Measurements from ENCODE around the gene OR6M1.

OR6M1 gene, protein sequence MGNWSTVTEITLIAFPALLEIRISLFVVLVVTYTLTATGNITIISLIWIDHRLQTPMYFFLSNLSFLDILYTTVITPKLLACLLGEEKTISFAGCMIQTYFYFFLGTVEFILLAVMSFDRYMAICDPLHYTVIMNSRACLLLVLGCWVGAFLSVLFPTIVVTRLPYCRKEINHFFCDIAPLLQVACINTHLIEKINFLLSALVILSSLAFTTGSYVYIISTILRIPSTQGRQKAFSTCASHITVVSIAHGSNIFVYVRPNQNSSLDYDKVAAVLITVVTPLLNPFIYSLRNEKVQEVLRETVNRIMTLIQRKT

GRCh38 chr11:123806249-123806648, at the start of gene OR6M1:
Gene OR6M1 (minus strand): TSS chr11:123806349. CDS start chr11:123806349, 0 bp downstream.
- Histone ChIP-seq H3K9me3 (ENCODE audit: control insufficient read depth, insufficient read depth, low read length) (no peaks in the 10 kb centered on the region), H3K4me3 (ENCODE audit: low read length) (no peak within 1 kb of the TSS), H3K27ac (ENCODE audit: low read length) (no peak within 1 kb of the TSS), H3K36me3 (ENCODE audit: control insufficient read depth, insufficient read depth, low read length) (no peaks in the 10 kb centered on the region), H3K4me1 (ENCODE audit: control insufficient read depth, insufficient read depth, low read length) (no peaks in the 10 kb centered on the region), H3K27me3 (ENCODE audit: control insufficient read depth, insufficient read depth, low read length) (no peaks in the 10 kb centered on the region)
- DNase-seq (ENCODE audit: low read depth, low spot score), result no peak
- no CpG with 5 or more reads among the region's 4 CpGs for WGBS (ENCODE audit: insufficient coverage, insufficient read length)

- WGBS (ENCODE audit: insufficient coverage, insufficient read length), result no CpG with 5 or more reads among the region's 2 CpGs
- DNase-seq (ENCODE audit: low read depth, low spot score), result peak; percentile 20
- H3K36me3 ChIP-seq (ENCODE audit: control insufficient read depth, insufficient read depth, low read length), result no peaks in the 10 kb centered on the region
- no peak overlapping the region for H3K4me3 ChIP-seq (ENCODE audit: low read length)
- peaks cover 1% of the 10 kb centered on the region; the same call in 1 of the 2 replicates for H3K4me1 ChIP-seq (ENCODE audit: control insufficient read depth, insufficient read depth, low read length)
- H3K27ac ChIP-seq (ENCODE audit: low read length), result no peak overlapping the region
- no peaks in the 10 kb centered on the region for H3K9me3 ChIP-seq (ENCODE audit: control insufficient read depth, insufficient read depth, low read length)
- H3K27me3 ChIP-seq (ENCODE audit: control insufficient read depth, insufficient read depth, low read length), result no peaks in the 10 kb centered on the region
Measured at GRCh38 chr11:123853038-123853437, 46.9 kb upstream of the OR6M1 start.

GRCh38 chr11:123852321-123852720, 46.2 kb upstream of the OR6M1 start:
- Histone ChIP-seq H3K27me3 (ENCODE audit: control insufficient read depth, insufficient read depth, low read length) (no peaks in the 10 kb centered on the region), H3K4me3 (ENCODE audit: low read length) (no peak overlapping the region), H3K4me1 (ENCODE audit: control insufficient read depth, insufficient read depth, low read length) (peaks cover 1% of the 10 kb centered on the region; the same call in 1 of the 2 replicates), H3K36me3 (ENCODE audit: control insufficient read depth, insufficient read depth, low read length) (no peaks in the 10 kb centered on the region), H3K9me3 (ENCODE audit: control insufficient read depth, insufficient read depth, low read length) (no peaks in the 10 kb centered on the region), H3K27ac (ENCODE audit: low read length) (no peak overlapping the region)
- DNase-seq (ENCODE audit: low read depth, low spot score), result no peak

- H3K36me3 ChIP-seq (ENCODE audit: control insufficient read depth, insufficient read depth, low read length), result no peaks in the 10 kb centered on the region
- peaks cover 1% of the 10 kb centered on the region; the same call in 1 of the 2 replicates for H3K4me1 ChIP-seq (ENCODE audit: control insufficient read depth, insufficient read depth, low read length)
- H3K4me3 ChIP-seq (ENCODE audit: low read length), result no peak overlapping the region
- DNase-seq (ENCODE audit: low read depth, low spot score), result no peak
- H3K27ac ChIP-seq (ENCODE audit: low read length), result no peak overlapping the region
- no peaks in the 10 kb centered on the region for H3K27me3 ChIP-seq (ENCODE audit: control insufficient read depth, insufficient read depth, low read length)
- no peaks in the 10 kb centered on the region for H3K9me3 ChIP-seq (ENCODE audit: control insufficient read depth, insufficient read depth, low read length)
- no CpG with 5 or more reads among the region's 4 CpGs for WGBS (ENCODE audit: insufficient coverage, insufficient read length)
Measured at GRCh38 chr11:123851110-123851509, 45.0 kb upstream of the OR6M1 start.

GRCh38 chr11:123841174-123841573, 35.0 kb upstream of the OR6M1 start:
- DNase-seq (ENCODE audit: low read depth, low spot score), result no peak
- Histone ChIP-seq H3K27me3 (ENCODE audit: control insufficient read depth, insufficient read depth, low read length) (no peaks in the 10 kb centered on the region), H3K36me3 (ENCODE audit: control insufficient read depth, insufficient read depth, low read length) (no peaks in the 10 kb centered on the region), H3K27ac (ENCODE audit: low read length) (no peak overlapping the region), H3K4me1 (ENCODE audit: control insufficient read depth, insufficient read depth, low read length) (no peaks in the 10 kb centered on the region), H3K4me3 (ENCODE audit: low read length) (no peak overlapping the region), H3K9me3 (ENCODE audit: control insufficient read depth, insufficient read depth, low read length) (no peaks in the 10 kb centered on the region)
- no CpG with 5 or more reads among the region's 6 CpGs for WGBS (ENCODE audit: insufficient coverage, insufficient read length)

- WGBS (ENCODE audit: insufficient coverage, insufficient read length), result no CpG with 5 or more reads among the region's 5 CpGs
- Histone ChIP-seq H3K36me3 (ENCODE audit: control insufficient read depth, insufficient read depth, low read length) (no peaks in the 10 kb centered on the region), H3K4me1 (ENCODE audit: control insufficient read depth, insufficient read depth, low read length) (no peaks in the 10 kb centered on the region), H3K27ac (ENCODE audit: low read length) (no peak overlapping the region), H3K4me3 (ENCODE audit: low read length) (no peak overlapping the region), H3K27me3 (ENCODE audit: control insufficient read depth, insufficient read depth, low read length) (no peaks in the 10 kb centered on the region), H3K9me3 (ENCODE audit: control insufficient read depth, insufficient read depth, low read length) (no peaks in the 10 kb centered on the region)
- DNase-seq (ENCODE audit: low read depth, low spot score), result no peak
Measured at GRCh38 chr11:123839131-123839530, 33.0 kb upstream of the OR6M1 start.

DNA sequence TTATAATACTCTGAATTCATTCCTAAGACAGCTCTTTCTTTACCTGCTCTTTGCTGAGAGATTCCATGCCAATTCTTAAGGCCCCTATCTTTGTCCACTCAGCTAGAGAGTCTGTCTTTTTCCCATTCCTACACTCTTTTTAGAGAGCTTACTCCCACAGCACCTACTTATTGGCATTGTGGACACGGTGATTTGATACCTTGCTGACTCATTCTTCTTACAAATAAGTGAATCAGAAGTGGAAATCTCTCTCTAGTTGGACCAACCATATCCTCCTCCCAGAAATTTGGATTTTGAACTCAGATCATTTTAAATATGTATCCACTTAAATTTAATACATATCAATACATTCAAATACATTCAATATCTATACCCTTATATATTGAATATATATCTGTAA, 32.5 kb upstream of the OR6M1 start:
- Histone ChIP-seq H3K4me1 (ENCODE audit: control insufficient read depth, insufficient read depth, low read length) (no peaks in the 10 kb centered on the region), H3K36me3 (ENCODE audit: control insufficient read depth, insufficient read depth, low read length) (no peaks in the 10 kb centered on the region), H3K27ac (ENCODE audit: low read length) (no peak overlapping the region), H3K27me3 (ENCODE audit: control insufficient read depth, insufficient read depth, low read length) (no peaks in the 10 kb centered on the region), H3K9me3 (ENCODE audit: control insufficient read depth, insufficient read depth, low read length) (no peaks in the 10 kb centered on the region), H3K4me3 (ENCODE audit: low read length) (no peak overlapping the region)
- no peak for DNase-seq (ENCODE audit: low read depth, low spot score)
- WGBS (ENCODE audit: insufficient coverage, insufficient read length), result no CpG with 5 or more reads among the region's 1 CpG

GRCh38 chr11:123838199-123838598, 32.0 kb upstream of the OR6M1 start:
- DNase-seq (ENCODE audit: low read depth, low spot score), result no peak
- Histone ChIP-seq H3K27ac (ENCODE audit: low read length) (no peak overlapping the region), H3K4me1 (ENCODE audit: control insufficient read depth, insufficient read depth, low read length) (no peaks in the 10 kb centered on the region), H3K9me3 (ENCODE audit: control insufficient read depth, insufficient read depth, low read length) (no peaks in the 10 kb centered on the region), H3K27me3 (ENCODE audit: control insufficient read depth, insufficient read depth, low read length) (no peaks in the 10 kb centered on the region), H3K36me3 (ENCODE audit: control insufficient read depth, insufficient read depth, low read length) (no peaks in the 10 kb centered on the region), H3K4me3 (ENCODE audit: low read length) (no peak overlapping the region)
- no CpG with 5 or more reads among the region's 3 CpGs for WGBS (ENCODE audit: insufficient coverage, insufficient read length)

DNA sequence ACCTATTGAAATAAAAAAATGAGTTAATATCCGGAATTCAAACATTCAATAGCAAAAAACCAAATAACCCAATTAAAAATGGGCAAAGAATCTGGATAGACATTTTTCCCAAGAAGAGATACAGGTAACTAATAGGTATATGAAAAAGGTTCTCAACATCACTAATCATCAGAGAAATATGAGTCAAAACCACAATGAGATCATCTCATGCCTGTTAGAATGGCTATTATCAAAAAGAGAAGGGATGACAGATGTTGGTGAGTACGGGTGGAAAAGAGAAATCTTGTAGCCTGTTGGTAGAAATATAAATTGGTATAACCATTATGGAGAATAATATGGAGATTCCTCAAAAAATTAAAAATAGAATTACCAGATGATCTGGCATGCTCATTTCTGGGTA, 26.9 kb upstream of the OR6M1 start:
- no peaks in the 10 kb centered on the region for H3K4me1 ChIP-seq (ENCODE audit: control insufficient read depth, insufficient read depth, low read length)
- no peaks in the 10 kb centered on the region for H3K9me3 ChIP-seq (ENCODE audit: control insufficient read depth, insufficient read depth, low read length)
- H3K27me3 ChIP-seq (ENCODE audit: control insufficient read depth, insufficient read depth, low read length), result no peaks in the 10 kb centered on the region
- no peak overlapping the region for H3K27ac ChIP-seq (ENCODE audit: low read length)
- H3K4me3 ChIP-seq (ENCODE audit: low read length), result no peak overlapping the region
- DNase-seq (ENCODE audit: low read depth, low spot score), result no peak
- H3K36me3 ChIP-seq (ENCODE audit: control insufficient read depth, insufficient read depth, low read length), result no peaks in the 10 kb centered on the region
- WGBS (ENCODE audit: insufficient coverage, insufficient read length), result no CpG with 5 or more reads among the region's 2 CpGs

GRCh38 chr11:123829745-123830144, 23.6 kb upstream of the OR6M1 start:
- no CpG with 5 or more reads among the region's 7 CpGs for WGBS (ENCODE audit: insufficient coverage, insufficient read length)
- no peaks in the 10 kb centered on the region for H3K4me1 ChIP-seq (ENCODE audit: control insufficient read depth, insufficient read depth, low read length)
- no peaks in the 10 kb centered on the region for H3K9me3 ChIP-seq (ENCODE audit: control insufficient read depth, insufficient read depth, low read length)
- H3K27me3 ChIP-seq (ENCODE audit: control insufficient read depth, insufficient read depth, low read length), result no peaks in the 10 kb centered on the region
- no peak for DNase-seq (ENCODE audit: low read depth, low spot score)
- H3K27ac ChIP-seq (ENCODE audit: low read length), result no peak overlapping the region
- H3K36me3 ChIP-seq (ENCODE audit: control insufficient read depth, insufficient read depth, low read length), result no peaks in the 10 kb centered on the region
- H3K4me3 ChIP-seq (ENCODE audit: low read length), result no peak overlapping the region

- Histone ChIP-seq H3K4me3 (ENCODE audit: low read length) (no peak overlapping the region), H3K27me3 (ENCODE audit: control insufficient read depth, insufficient read depth, low read length) (no peaks in the 10 kb centered on the region), H3K4me1 (ENCODE audit: control insufficient read depth, insufficient read depth, low read length) (no peaks in the 10 kb centered on the region), H3K9me3 (ENCODE audit: control insufficient read depth, insufficient read depth, low read length) (no peaks in the 10 kb centered on the region), H3K27ac (ENCODE audit: low read length) (no peak overlapping the region), H3K36me3 (ENCODE audit: control insufficient read depth, insufficient read depth, low read length) (no peaks in the 10 kb centered on the region)
- WGBS (ENCODE audit: insufficient coverage, insufficient read length), result no CpG with 5 or more reads among the region's 3 CpGs
- no peak for DNase-seq (ENCODE audit: low read depth, low spot score)
Measured at GRCh38 chr11:123822599-123822998, 16.4 kb upstream of the OR6M1 start.
